Nephron progenitor cell (in vitro differentiated cells): Measurements from ENCODE around the gene CYB561D2.

Experiments used
- DNase-seq: peaks from one replicate; pipeline ENCODE4 v3.0.0; 2021
- H3K27ac Mint-ChIP-seq: 2 replicates; pipeline ENCODE4 v1.8.0; 2021; ENCODE audit warnings: mild to moderate bottlenecking, moderate library complexity, mixed read lengths
- H3K27me3 Mint-ChIP-seq: 2 replicates; pipeline ENCODE4 v1.8.0; 2021; ENCODE audit warnings: mild to moderate bottlenecking, low read depth, mixed read lengths; ENCODE audit not compliant: poor library complexity
- H3K36me3 Mint-ChIP-seq: 2 replicates; pipeline ENCODE4 v1.8.0; 2021; ENCODE audit warnings: low read depth, mixed read lengths
- H3K4me1 Mint-ChIP-seq: 2 replicates; pipeline ENCODE4 v1.8.0; 2021; ENCODE audit warnings: mixed read lengths
- H3K4me3 Mint-ChIP-seq: 2 replicates; pipeline ENCODE4 v1.8.0; 2021; ENCODE audit warnings: mild to moderate bottlenecking, moderate library complexity, mixed read lengths
- H3K9me3 Mint-ChIP-seq: 2 replicates; pipeline ENCODE4 v1.8.0; 2021; ENCODE audit warnings: mild to moderate bottlenecking, moderate library complexity, mixed read lengths
- CTCF ChIP-seq: fragments of 200-600 bp; sonication (generic); IDR thresholded peaks from 2 replicates; pipeline ENCODE4 v1.5.0; 2021; ENCODE audit warnings: antibody characterized with exemption

The CYB561D2 gene

DNA sequence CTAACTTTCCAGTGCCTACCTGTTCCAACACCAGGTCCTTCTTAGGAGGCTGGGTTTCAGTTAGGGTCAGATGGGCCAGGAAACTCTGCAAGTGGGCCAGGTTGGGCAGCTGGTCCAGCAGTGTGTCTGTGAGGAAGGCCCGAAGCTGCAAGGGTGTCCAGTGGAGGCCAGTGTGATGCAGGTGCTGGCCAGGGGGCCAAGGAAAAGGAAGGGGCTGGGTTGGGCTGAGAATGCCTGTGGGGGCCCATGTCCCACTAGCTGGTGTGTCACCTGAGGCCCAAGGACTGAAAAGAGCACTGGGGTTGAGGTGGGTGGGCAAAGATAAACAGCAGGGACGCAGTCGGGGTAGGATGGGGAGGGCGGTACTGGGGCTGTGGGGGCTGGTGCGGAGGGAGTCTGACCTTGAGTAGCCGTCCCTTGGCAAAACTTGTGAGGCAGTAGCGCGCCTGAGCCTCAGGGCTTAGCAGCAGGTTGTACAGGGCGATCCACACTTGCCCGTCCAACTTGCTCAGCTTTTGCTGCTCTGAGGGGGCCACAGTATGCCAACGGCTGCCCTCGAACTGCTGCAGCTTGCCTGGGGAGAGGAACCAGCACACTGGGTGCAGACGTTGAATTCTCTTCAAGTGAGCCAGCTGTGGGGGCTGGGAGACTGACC, 8.5 kb upstream of the CYB561D2 start:
- Mint-ChIP-seq H3K27ac (no peak overlapping the region), H3K36me3 (no peaks in the 10 kb centered on the region), H3K4me3 (no peak overlapping the region), H3K9me3 (peaks cover 4% of the 10 kb centered on the region), H3K4me1 (peaks cover 29% of the 10 kb centered on the region), H3K27me3 (peaks cover 92% of the 10 kb centered on the region)
- no peak for DNase-seq
- no peak for TF ChIP-seq CTCF

DNA sequence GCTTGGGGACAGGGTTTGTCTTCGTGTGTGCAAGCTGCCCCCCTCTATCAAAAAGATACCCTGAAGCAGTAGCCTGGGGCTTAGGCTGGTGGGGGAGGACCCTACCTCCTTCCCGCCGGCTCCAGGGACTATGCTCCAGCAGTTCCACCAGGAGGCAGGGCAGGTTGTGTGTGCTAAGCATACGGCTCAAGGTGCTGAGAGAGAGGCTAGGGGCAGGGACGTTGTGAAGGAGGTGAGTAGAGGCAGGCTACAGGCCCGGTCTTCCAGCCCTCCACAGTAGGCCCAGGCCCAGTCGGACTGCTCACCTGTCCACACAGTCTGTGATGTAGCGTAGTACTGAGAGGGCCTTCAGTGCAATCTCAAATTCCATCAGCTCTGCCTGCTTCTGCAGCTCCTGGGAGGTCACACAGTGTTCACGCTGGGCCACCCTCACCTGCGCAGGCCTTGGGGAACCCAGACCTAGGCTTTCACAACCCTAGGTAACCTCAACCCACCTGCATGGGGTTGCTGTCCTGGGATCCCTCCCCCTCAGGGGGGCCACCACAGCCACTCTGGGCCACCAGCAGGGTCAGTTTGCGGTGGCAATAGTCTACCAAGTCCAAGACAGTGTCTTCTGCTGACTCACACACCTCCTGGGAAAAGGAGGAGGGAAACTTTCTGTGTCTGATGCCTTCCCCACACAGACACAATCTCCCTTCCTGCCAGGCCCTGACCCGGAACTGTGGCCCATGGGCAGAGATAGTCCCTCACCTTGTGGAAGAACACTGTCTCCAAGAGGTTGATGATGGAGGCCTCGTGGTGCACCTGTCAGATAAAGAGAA, 7.6 kb upstream of the CYB561D2 start:
- no peak for DNase-seq
- no peak for TF ChIP-seq CTCF
- Mint-ChIP-seq H3K27me3 (peaks cover 89% of the 10 kb centered on the region), H3K4me3 (no peak overlapping the region), H3K9me3 (peaks cover 4% of the 10 kb centered on the region), H3K4me1 (peaks cover 27% of the 10 kb centered on the region), H3K27ac (no peak overlapping the region), H3K36me3 (peaks cover 1% of the 10 kb centered on the region)

DNA sequence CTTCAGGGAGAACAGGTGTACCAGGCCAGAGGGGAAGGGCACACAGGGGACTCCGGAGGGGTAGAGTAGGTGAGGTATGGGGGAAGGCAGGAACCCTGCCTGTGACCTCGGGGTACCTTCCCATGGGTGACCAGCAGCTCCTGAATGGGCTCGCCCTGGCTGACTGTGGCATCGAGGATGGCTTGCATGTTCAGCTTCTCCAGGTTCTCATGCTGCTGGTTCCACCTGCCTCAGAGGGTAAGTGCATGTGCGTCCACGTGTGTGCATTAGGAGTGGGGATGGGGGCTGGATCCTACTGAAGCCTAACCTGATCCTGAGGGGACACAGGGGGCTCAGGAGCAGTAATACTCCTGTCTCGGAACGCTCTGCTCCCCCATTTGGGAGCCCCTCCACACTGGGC, 5.7 kb upstream of the CYB561D2 start:
- H3K9me3 Mint-ChIP-seq, result peaks cover 4% of the 10 kb centered on the region

DNA sequence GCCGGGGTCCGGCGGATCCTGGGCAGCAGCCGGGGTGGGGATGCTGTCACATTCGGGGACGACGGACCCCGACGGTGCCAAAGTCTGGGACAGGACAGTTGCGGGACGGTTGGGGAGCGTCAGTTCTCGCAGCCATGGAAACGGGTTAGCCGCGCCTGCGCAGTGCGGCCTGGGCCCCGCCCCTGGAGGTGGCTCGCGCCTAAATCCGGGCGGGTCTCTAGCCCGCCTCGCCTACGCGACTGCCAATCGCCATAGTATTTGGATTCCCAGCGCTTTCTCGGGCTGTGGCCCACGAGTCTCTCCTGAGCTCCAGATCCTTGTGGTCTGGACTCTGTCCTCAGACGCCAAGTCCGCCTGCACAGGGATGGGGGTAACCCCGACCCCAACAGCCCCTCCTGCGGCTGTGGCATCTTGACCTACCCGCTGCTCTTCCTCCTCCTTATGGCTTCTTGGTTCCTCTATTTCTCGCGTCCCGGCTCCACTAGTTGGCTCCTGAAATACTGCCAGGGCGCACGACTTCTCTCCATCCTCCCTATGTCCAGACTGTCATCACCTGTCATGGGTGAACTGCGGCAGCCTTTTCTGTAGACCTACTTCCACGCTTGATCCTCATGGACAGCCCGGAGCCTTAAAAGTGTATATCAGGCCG, 5.0 kb upstream of the CYB561D2 start, which contains the start of gene ZMYND10:
TSS of gene ZMYND10 (minus strand) at position 147 of the 649 bp plus-strand sequence. CDS start 153 bp downstream, outside the sequence.
- Mint-ChIP-seq H3K36me3 (peaks cover 7% of the 10 kb centered on the region), H3K4me1 (peaks cover 16% of the 10 kb centered on the region), H3K4me3 (peak within 1 kb of the TSS; percentile 82), H3K27me3 (peaks cover 62% of the 10 kb centered on the region), H3K27ac (no peak within 1 kb of the TSS), H3K9me3 (peaks cover 4% of the 10 kb centered on the region)
- no peak for TF ChIP-seq CTCF
- peak; percentile 82 for DNase-seq

More for the DNA sequence above, 5.7 kb upstream of the CYB561D2 start:
- no peak for DNase-seq
- peaks cover 69% of the 10 kb centered on the region for H3K27me3 Mint-ChIP-seq
- H3K36me3 Mint-ChIP-seq, result peaks cover 7% of the 10 kb centered on the region
- no peak for TF ChIP-seq CTCF
- peaks cover 11% of the 10 kb centered on the region for H3K4me1 Mint-ChIP-seq
- no peak overlapping the region for H3K27ac Mint-ChIP-seq
- H3K4me3 Mint-ChIP-seq, result peak overlapping the region; percentile 82

DNA sequence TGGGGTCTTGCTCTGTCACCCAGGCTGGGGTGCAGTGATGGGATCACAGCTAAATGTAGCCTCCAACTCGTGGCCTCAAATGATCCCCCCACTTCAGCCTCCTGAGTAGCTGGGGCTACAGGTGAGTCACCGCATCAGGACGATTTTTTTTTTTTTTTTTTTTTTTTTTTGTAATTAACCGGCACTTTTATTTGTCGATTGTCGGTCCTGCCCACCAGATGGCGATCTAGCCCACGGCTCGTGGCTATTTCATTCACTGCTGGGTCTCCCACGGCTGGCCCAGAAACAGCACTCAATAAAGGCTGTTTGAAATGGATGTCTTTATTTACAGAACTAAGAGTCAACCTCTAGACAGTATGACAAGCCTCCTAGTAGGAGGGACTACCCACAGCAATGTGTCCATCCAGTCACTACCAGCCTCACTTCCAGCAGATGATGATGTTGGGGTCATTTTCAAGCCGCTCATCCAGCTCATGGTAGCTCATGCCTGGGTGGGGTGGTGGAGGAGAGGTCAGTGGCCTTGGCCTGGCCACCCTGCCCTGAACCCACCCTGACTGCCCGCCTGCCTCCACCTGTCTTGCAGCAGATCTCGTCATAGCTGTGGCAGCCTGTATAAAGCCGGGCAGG, 3.4 kb upstream of the CYB561D2 start:
- peak; percentile 73 for DNase-seq
- Mint-ChIP-seq H3K4me1 (peaks cover 25% of the 10 kb centered on the region), H3K9me3 (peaks cover 4% of the 10 kb centered on the region), H3K4me3 (peak overlapping the region; percentile 30), H3K27me3 (peaks cover 46% of the 10 kb centered on the region), H3K27ac (no peak overlapping the region), H3K36me3 (peaks cover 7% of the 10 kb centered on the region)
- peak; percentile 61 for TF ChIP-seq CTCF
